GM19467 (cell line): ENCODE measurements around the gene ADGRG1.

Source experiments
- ATAC-seq: cut with Tn5 transposase; IDR thresholded peaks from one replicate; pipeline ENCODE4 v1.9.1; 2021; ENCODE audit warnings: mild to moderate bottlenecking, moderate library complexity; ENCODE audit not compliant: unreplicated experiment

The ADGRG1 gene

DNA sequence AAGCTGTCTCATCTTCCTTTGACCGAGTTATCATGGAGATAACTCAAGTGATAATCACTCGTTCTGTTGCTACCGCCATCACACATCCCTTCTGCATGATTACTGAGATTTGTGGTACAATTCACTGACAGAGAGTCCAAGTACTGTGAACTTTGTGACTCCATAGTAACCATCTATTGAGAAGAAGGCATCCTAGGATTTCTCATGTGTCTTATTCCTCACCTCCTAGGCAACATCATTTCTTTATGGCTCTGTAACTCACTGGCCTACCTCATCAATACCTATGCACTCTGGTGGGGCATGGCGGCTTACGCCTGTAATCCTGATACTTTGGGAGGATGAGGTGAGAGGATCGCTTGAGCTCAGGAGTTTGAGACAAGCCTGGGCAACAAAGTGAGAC, 85.6 kb downstream of the ADGRG1 start:
- no peak for ATAC-seq
